ENCODE measurements around the gene UTP14A.
"Not testable (repeated sequence)": the region's sequence is repeated elsewhere in the genome, so short reads cannot be mapped to it uniquely, and the experiment has no call there.

GRCh38 chrX:129859134-129859533, 46.8 kb upstream of the UTP14A start:
- not testable (repeated sequence) for TF ChIP-seq CTCF (IDR thresholded peaks at IDR 0.05); ZFX (IDR thresholded peaks at IDR 0.05; ENCODE audit: borderline replicate concordance)

Measured in 22Rv1 (cell line).